Activated CD4-positive, alpha-beta T cell treated with anti-CD3 and anti-CD28 coated beads for 1 hour (primary cell): ENCODE data around the gene PARS2.

Source experiments
- DNase-seq: peaks from one replicate; pipeline ENCODE4 v3.0.0-alpha.2; 2020

The PARS2 gene

DNA sequence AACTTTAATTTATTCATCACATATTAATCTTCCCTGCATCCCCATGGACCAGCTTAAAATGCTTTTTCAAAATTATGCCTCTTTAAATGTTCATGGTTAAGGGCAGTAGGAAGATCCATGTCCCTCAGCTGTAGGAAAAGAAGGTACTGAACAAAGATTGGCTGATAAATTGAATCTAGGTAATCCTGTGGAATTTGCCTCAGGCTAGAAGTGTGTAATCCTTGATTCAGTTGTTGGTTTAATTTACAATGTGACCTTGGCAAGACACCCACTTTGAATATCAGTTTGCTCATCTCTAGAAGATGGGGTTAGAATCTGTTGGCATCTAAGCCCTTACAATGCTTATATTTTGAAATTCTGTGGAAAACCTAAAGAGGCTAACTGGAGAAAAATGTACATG is 42.6 kb downstream of the PARS2 start:
- DNase-seq, result no peak

DNA sequence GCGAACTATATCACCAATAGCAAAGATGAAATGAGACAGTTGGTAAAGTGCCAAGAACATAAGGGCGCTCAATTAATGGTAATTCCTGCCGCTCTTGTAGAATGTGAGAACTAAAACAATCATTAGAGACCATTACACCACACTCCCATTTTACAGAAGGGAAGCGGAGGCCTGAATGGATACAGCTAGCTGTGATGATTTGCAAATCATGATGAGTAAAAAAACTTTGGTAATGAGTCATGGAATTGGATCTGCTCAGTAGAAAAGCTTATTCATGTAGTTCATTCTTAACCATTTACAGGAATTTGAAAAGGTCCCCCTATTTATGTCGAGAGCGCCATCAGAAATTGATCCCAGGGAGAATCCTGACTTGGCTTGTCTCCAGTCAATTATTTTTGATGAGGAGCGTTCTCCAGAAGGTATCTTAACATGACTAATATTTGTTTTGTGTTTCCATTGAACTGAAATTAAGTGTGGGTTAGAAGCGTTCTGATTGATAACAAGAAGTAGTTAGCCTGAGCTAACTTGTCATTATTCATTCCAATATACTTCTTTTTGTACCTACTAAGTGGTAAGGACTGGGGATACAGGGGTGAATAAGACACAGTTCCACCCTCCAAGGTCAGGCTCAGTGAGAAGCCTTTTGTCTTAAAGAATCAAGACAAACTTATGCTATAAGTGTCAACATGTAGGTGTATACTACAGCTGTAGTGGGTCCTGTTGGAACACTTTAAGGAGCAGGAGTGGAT is 47.9 kb downstream of the PARS2 start:
- DNase-seq, result no peak

- DNase-seq, result peak; percentile 77
Measured at GRCh38 chr1:54715493-54716298, 48.6 kb downstream of the PARS2 start, which contains the start of gene TTC4. Gene TTC4 (plus strand): TSS chr1:54715861. CDS start chr1:54715909, 48 bp downstream.

DNA sequence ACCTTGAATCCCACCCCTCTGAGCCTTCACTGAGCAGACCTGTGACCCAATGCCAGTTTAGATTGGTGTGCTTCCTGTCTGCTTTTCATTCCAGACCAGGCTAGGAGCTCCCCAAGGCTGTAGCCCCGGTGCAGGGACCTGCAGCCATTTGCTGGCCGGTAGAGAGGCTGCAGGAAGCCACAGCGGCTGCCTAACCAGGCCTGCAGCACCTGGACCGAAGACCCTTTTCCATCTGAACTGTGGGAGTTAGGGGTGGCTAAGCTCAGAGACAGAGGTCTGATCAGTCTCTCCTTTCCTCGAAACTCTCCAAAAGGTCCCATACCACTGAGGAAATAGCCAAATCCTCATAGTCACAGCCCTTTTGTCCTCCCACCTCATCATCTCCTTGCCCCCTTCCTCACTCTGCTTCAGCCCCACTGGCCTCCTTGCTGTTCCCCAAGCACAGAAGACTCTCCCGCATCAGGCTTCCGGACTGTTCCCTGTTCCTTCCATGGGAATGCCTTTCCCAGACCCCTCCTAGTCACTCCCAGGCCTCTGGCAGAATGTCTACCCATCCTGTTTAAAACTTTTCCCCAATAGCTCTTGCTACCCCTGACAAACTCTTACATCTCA is 49.3 kb downstream of the PARS2 start:
- DNase-seq, result no peak

GRCh38 chr1:54711536-54711935 is 52.8 kb downstream of the PARS2 start:
- no peak for DNase-seq

DNA sequence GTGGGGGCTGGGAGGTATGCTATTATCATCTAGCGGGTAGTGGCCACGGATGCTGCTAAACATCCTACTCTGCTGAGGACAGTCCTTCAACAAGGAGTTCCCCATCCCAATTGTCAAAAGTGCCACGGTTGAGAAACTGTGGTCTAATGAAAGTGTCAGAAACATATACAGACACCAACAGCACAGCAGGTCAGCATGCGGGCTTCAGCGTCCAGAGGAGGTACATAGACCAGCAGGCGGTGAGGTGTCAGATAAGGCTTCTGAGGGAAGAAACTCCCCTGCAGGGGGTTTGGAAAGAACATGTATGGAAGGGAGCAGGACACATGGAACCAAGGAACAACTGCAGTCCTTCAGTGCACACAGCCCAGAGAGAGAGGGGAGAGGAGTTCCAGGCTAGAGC is 53.5 kb downstream of the PARS2 start:
- no peak for DNase-seq

DNA sequence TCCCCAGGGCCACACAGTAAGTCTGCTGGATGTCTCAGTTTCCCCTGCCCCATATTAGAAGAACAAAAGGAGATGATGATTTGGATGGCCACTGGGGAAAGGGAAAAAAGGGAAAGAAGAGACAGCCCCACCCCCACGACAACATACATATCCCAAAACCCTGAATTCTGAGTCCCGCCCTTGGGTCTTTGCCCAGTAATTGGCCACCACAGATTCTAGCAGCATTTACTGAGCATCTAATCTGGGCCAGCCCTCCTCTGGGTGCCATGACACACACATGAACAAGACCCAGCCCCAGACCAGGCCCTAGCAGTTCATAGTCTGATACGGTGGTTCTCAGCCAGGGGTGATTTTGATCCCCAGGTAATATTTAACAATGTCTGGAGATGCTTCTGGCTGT is 53.9 kb downstream of the PARS2 start:
- no peak for DNase-seq

GRCh38 chr1:54709547-54710292 is 54.6 kb downstream of the PARS2 start:
- no peak for DNase-seq

- DNase-seq, result no peak
Measured at GRCh38 chr1:54708385-54708784, 55.9 kb downstream of the PARS2 start.
